HG02885 (cell line): ENCODE data around the gene ASAP2.
A peak's percentile ranks its signal among the peaks of the same experiment; 100 is the strongest.

Experiments used
- ATAC-seq: cut with Tn5 transposase; IDR thresholded peaks from one replicate; pipeline ENCODE4 v1.9.1; 2021; ENCODE audit warnings: mild to moderate bottlenecking; ENCODE audit not compliant: unreplicated experiment, poor library complexity

The ASAP2 gene

DNA sequence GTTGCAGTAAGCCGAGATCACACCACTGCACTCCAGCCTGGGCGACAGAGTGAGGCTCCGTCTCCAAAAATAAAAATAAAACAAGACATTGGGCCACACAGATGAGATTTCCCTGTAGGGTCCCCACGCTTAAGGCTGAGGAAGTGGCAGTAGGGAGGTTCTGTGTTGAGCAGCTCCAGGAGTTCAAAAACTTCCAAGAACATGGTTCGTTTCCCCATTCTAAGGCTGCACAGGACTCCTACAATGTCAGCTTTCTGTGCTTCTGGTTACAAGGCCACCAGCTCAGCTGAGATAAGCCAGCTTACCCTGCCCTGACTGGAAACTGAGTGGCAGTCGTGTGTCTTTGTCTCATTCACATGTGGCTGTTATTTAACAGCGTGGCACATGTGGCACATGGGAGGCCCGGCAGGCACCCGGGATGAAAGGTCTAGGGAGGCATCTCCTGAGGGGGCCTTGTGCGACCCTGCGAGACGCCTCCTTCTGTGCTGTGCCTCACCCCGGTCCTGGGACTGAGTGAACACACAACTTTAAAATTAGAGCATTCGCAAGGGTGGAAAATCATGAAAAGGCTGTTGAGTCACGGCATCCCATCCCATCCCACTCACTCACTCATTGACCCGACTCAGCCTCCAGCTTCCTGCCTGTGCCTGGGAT lies 209.0 kb downstream of the ASAP2 start:
- no peak for ATAC-seq

DNA sequence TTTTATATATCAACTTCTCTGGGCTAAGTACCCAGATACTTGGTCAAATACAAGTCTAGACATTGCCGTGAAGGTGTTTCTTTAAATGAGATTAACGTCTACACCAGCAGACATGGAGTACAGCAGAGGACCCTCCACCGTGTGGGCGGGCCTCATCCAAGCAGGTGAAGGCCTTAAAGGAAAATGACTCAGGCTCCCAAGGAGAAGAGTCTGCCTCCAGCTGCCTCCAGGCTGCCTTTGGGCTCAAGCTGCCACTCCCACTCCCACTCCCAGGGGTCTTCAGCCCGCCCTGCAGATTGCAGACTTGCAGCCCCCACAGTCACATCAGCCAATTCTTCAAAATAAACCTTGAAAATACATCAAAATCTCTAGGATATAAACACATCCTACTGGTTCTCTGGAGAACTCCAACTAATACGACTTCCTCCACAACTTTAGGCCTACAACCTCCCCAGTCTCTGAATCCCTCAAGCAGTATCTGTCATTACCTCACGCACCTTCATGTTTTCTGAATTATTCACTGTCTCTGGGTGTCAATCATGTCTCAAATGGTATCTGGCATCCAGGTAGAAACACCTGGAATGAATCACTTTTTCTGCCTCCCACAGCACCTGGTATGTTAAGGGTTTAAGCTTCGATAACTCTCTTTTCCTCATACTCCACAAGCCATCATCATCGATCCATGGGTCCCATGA lies 209.8 kb downstream of the ASAP2 start:
- ATAC-seq, result no peak

DNA sequence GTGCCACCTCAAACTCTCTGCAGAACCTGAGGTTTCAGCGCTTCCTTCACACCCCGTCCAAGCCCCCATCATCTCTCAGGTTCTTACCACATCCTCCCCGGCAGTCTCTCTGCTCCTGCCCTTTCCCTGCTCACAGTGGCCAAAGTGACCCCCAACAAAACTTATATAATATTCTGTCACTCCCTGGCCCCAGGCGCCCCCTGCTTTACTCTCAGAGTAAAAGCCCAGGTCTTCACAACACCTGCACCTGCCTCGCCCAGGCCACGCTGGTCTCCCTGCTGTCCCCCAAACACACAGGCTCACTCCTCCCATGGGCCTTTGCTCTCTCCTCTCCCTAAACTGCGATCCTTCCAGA lies 210.3 kb downstream of the ASAP2 start:
- no peak for ATAC-seq

DNA sequence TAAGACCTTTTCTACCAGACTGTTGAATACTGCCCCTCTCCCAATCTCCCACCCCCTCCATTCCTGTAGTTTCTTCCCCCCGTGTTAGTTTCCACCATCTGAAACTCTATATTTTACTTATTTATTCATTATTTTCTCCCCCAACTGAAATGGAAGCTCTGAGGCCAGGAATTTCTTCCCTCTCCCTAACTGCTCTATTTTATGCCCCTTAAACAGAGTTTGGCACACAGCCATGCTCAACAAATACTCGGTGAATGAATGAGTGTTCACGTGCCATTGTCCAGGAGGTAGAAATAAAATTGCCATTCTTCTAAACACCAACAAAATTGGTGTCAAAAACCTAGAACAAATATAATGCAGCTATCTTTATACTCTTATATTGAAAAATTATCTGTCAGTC lies 211.1 kb downstream of the ASAP2 start:
- ATAC-seq, result no peak

DNA sequence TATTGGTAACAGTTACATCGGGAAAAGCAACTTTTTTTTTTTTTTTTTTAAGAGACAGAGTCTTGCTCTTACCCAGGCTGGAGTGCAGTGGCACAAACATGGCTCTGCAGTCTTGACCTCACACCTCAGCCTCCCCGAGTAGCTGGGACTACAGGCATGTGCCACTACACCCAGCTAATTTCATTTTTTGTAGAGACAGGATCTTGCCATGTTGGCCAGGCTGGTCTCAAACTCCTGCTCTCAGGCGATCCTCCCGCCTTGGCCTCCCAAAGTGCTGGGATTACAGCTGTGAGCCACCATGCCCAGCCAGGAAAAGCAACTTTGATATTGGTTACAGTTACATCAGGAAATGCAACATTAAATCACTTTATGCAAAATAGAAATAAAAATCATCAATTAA lies 212.1 kb downstream of the ASAP2 start:
- no peak for ATAC-seq

DNA sequence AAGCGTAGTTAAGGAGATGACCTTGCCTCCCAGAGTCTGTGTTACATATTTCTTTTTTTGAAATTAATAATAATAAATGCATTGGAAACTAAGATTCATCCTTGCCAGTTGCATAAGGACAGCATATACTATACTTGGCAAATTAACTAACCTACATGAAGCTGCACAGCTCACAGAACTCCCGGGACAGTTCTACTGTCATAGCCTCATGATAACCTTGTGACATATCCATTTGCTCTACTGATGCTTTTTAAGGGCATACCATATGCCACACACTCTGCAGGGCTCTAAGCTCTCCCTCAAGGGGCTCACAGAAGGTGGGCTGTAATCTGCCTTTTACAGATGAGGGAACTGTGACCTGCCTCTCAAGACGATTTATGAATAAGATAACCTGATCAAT lies 212.9 kb downstream of the ASAP2 start:
- no peak for ATAC-seq

DNA sequence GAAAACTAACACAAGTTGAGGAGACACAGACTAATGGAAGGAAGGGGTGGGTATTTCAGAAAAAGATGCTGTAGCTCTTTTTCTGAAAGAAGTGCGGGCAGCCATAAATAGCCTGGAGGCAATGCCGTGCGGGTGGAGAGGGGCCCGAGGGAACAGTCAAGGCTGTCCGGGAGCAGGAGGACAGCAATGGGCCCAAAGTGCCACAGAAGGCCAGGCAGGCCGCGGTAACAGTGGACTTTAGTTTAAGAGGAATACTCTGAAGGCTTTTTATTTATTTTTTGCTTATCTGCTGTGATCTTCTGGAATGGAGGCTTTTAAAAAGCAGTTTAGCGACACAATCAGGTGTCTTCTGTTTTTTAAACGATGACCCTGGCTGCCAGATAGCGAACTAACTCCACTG lies 213.9 kb downstream of the ASAP2 start:
- ATAC-seq, result no peak

DNA sequence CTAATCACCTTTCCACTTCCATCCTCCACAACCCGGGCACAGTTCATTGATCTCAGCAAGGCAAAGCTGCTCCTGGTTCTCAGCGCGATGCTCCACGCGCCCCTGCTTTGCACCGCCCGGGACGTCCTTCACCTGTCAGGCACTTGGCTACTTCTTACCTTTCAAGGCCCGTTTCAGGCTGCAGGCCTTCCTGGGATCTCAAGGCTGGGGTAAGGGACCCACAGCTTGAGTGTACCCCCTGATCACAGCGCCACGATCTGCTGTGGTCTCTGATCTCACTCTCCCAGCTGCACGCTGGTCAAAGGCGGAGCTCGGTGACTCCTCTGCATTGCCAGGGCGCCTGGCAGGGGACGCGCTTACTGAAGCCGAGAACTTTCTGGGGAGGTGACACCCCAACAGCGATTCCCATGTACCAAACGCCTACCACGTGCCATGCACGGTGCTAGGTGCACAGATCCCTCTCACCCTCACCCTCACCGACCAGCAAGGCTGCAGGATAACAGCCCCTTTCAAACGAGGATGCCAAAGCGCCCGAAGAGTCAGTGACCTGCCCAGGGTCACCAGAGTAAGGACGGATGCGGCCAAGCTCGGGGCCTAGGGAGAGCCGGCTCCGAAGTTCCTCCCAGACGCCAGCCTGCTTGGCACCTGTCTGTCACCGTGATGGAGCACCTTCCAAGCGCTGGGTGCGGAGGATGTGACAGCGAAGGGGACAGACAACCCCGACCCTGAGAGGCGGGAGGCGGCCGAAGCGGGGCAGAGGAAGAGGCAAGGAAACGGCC lies 215.9 kb downstream of the ASAP2 start:
- ATAC-seq, result peak; percentile 18

DNA sequence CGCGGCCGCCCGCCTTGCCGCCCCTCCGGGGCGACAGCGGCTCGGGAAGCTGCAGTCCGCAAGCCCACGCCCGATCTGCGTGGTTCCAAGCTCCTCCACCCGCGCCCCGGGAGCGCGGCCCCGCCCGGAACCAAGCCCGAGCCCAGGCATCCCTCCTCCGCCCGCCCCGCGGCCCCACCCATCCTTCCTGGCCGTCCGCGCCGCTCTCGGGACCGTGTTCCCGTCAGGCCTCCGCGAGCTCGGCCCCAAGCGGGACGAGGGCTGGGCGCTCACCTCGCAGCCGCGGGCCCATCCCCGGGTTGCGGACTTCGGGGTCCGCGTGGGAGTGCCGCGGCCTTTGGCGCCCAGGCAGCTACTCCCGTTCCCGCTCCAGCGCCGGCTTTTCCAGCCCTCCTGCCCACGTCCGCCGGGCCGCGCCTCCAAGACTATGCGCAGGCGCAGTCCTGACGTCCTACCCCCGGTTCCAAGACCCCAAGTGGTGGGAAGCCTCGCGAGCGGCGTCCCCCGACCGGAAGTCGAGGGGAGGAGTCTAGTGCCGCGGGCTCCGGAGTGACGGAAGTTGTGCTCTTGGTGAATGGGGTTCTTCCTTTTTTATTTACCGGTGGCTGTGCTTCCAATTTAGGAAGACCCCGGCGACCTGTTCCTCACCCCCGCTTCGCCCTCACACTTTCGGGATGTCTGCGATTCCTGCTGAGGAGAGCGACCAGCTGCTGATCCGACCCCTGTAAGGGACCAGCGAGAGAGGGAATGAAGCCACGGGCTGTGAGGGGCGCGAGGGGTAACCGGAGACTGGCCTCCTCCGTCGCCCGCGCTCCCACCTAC lies 216.7 kb downstream of the ASAP2 start, which contains the start of the genes CPSF3 and ITGB1BP1:
TSS of gene CPSF3 (plus strand) at position 555 of the 822 bp plus-strand sequence. CDS start at position 675, 120 bp downstream.
TSS of gene ITGB1BP1 (minus strand) at position 429 of the 822 bp plus-strand sequence. CDS start 4,831 bp downstream, outside the sequence.
- peak; percentile 88 for ATAC-seq

DNA sequence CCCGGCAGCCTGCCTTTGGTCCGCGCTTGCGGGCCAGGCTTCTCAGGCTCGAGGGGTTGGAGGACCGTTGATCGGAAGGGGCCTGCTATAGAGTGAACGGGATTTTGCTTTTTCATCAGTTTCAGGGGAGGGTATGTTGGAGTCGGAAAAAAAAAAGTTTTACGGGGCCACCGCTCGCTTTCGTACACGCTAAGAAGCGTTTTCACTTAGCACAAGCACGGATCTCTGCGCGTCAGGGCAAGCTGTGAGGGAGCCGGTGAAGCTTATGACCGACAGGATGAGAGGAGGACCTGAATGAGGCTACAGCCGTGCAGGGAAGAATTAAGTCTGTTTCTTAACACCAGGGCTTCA lies 217.3 kb downstream of the ASAP2 start:
- ATAC-seq, result peak; percentile 1

DNA sequence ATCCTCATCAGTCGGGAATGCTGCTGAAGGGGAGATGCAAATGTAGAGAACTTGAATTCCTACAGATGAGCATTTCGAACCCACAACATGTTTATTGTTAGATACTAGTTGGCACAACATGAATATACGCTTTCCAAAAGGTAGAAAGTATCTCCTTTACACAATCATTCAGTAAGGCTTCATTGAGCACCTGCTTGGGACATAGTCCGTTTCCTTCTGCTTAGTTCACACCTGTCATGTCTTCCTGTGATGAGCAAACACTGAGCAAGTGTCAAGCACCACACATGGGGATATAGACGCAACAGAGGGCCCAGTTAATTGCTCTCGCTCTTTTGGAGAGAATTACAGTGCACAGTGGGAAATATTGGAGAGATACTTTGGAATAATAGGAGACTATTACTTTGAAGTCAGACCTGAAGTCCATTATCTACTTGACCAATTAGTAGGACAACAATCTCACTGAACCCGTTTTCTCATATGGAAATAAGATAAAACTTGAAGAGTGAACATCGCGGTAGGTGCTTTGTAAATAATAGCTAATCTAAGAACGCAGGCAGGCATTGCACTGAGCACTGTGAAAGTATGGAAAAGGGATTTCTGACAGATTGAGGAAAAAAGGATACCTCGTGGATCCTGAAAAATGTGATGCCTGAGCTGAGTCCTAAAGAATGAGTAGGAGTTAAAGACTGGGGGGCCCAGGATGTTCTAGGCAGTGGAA lies 218.0 kb downstream of the ASAP2 start:
- ATAC-seq, result no peak

DNA sequence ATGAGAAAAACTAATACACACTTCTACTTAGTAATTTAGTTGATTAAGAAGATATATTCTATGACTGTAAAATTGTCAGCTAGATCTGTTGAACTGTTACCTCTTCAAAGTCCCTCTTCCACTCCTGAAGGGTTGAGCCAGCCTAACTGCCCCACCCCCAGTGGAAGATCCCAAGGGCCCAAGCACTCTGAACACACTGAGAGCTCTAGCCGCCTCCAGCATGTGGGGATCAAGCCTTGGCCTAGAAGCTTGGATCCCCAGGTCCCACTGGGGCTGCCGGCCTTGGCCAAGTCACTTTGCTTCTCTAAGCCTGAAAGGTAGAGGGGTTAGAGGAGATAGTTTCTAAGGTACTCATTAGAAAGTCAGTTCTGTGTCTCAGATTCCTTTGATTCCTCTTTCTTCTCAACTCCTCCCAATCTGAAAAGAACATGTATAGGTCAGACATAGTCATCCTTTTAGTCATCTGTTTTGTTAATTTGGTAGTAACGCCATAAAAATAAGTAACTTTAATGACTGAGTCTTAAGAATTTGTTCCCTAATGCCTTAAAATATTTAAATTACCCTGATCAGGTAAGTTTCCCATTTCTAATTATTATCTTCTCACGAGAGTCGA lies 222.5 kb downstream of the ASAP2 start:
- no peak for ATAC-seq

DNA sequence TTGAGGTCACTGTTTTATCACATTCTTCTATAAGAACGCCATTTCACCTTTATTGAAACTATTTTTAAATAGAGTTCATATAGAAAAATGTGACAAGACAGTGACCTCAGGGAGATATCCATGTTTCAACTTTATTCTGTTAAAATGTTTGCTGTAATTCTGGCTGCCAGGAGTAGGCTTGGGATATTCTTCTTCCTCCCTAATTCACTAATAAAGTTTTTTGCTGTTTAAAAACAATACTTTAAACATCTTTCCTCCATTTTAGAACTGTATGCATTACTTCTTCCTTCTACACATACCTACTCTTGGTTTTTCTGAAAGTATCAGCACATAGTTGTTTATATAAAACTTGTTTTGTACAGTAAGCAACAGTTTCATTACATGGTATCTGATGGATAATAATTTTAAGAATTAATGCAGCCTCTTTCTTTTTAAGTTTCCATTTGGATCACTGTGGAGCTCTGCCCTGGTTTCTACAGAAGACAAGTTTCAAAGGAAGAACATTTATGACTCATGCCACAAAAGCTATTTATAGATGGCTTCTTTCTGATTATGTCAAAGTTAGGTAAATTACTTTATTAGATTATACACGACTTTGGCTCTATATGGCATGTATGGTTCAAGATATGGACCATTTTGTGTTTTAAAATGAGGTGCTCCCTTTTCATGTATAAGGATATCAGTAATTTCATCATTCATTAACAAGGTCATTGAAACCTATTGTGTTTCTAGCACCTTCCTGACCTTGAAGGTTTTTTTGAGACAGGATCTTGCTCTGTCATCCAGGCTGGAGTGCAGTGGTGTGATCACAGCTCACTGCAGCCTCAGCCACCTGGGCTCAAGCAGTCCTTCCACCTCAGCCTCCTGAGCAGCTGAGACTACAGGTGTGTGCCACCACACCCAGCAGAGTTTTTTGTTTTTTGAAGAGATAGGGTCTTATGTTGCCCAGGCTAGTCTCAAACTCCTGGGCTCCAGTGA lies 224.0 kb downstream of the ASAP2 start:
- ATAC-seq, result no peak

DNA sequence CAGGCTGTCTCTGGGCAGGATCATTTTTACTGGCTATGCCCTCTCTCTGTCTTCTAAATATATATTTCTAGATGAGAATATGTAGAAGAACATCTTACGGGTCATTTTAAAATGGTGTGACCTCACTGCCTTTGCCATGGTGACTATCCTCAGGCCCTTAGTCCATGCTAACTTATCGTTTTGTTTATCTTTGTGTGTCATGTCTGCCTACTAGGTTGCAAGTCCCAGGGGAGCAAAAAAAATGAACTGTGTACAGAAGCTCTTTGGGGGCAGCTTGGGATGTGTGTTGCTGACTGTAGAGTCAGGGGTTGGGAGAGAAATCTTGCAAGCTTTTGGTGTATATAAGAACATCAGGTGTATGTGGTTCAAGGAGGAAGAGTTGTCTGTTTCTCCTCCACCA lies 227.9 kb downstream of the ASAP2 start:
- ATAC-seq, result no peak

DNA sequence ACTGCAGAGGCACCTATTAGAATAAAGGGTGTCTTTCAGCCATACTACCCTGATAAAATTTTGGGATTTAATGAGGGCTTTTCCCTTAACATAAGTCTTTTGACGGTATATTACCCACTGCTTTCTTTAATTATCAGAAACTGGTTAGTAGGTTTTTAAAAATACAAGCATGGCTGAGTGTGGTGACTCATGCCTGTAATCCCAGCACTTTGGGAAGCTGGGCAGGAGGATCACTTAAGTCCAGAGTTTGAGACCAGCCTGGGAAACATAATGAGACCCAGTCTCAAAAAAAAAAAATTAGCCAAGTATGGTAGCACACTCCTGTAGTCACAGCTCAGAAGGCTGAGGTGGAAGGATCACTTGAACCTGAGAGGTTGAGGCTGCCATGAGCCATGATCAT lies 232.9 kb downstream of the ASAP2 start:
- no peak for ATAC-seq

DNA sequence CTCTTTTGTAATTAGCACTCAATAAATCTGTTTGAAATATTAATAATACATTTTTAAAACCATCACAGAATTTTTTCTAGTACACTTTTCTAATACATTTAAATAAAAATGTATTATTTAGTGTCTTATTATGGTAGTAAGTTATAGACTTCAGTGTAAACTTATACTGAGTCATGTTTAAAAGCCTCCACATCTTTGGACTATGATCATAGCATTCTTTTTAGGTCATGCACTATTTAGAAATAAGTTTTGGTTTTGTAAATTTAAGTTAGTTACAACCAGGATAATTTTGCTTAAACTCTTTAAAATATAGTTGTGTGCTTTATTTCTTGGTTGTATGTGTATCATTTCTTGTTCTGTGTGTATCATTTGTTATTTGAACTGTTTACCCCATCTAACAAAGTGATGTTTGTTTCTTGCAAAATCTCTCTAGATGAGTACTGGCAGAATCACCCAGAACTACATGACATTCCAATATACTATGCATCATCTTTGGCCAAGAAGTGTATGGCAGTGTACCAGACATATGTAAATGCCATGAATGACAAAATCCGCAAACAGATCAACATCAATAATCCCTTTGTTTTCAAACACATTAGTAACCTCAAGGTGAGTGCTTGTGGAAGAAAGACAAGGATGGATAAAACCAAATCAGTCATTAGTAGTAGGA lies 233.6 kb downstream of the ASAP2 start:
- no peak for ATAC-seq

DNA sequence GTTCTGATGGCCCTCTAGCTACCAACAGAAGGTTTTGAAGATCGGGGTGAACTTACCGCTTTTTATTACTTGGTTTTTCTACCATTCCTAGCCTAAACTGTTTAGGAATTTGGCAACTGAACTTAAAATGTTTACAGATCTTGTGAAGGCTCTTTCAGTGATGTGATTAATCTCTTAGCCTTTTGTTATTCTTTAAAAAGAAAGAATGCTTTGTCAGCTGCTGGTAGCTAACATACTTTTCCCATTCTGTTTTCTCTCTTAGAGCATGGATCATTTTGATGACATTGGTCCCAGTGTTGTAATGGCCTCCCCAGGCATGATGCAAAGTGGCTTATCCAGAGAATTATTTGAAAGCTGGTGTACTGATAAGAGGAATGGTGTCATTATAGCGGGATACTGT lies 234.9 kb downstream of the ASAP2 start:
- ATAC-seq, result no peak

DNA sequence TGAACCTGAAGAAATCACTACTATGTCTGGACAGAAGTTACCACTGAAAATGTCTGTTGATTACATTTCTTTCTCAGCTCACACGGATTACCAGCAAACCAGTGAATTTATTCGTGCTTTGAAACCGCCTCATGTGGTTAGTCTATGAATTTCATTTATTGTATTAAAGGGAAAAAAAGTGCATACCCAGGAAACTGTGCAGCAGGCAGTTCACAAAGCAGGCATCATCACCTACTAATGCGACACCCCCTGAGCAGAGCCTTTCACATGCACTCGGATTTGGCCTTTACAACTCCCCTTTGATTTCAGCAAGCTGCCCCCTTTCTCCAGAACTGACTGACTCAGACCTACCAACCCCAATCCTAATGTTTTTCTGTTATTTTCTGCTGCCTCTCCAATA lies 236.9 kb downstream of the ASAP2 start:
- no peak for ATAC-seq
